ENCODE results near the gene SEC24D.
"Not testable (repeated sequence)": the region's sequence is repeated elsewhere in the genome, so short reads cannot be mapped to it uniquely, and the experiment has no call there.

The SEC24D gene

DNA sequence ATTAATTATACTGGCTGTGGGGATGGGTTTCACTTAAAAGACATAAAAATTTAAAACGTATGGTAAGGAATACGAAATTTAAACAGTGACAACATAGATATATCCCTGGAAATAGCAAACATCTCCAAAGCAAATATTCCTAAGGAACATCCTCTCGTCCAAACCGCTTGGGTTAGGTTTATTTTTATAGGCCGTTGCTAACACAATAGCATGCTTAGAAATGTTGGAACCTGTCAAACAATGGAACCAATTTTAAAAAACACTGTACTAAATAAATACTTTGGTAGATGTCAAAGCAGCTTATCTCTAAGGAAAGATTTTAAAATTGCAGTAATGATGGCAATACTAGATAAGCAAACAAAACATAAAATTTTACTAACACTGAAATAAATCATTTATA, 45.4 kb downstream of the SEC24D start:
- in situ Hi-C loops (cut with MboI; ENCODE audit: low sequenced_read_pairs, unreplicated experiment): no loop called here
- TF ChIP-seq, protein P1, sequence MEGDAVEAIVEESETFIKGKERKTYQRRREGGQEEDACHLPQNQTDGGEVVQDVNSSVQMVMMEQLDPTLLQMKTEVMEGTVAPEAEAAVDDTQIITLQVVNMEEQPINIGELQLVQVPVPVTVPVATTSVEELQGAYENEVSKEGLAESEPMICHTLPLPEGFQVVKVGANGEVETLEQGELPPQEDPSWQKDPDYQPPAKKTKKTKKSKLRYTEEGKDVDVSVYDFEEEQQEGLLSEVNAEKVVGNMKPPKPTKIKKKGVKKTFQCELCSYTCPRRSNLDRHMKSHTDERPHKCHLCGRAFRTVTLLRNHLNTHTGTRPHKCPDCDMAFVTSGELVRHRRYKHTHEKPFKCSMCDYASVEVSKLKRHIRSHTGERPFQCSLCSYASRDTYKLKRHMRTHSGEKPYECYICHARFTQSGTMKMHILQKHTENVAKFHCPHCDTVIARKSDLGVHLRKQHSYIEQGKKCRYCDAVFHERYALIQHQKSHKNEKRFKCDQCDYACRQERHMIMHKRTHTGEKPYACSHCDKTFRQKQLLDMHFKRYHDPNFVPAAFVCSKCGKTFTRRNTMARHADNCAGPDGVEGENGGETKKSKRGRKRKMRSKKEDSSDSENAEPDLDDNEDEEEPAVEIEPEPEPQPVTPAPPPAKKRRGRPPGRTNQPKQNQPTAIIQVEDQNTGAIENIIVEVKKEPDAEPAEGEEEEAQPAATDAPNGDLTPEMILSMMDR (IDR thresholded peaks at IDR 0.05; ENCODE audit: borderline replicate concordance, control extremely low read depth, extremely low read depth, insufficient read depth, missing control alignments): no peak
- DNase-seq (ENCODE audit: low spot score): no peak

DNA sequence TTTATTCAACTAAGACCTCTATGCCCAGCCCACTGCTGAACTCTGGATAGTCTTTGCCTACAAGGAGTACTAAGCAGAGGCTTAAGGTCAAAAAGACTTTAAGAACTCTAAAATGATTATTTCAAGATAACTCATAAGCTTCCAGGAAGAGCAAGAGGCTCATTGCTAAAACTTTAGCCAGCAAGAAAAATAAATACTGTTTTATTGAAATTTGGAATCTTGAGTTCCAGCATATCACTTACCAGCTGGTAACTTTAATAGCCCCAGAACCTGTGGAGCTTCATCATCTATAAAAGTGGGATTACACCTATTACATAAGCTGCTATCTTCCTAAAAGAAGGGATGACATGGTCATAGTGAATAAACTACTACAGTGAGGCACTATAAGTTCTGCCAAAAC, 47.0 kb downstream of the SEC24D start:
- TF ChIP-seq, protein P1 (IDR thresholded peaks at IDR 0.05; ENCODE audit: borderline replicate concordance, control extremely low read depth, extremely low read depth, insufficient read depth, missing control alignments): no peak
- DNase-seq (ENCODE audit: low spot score): no peak
- in situ Hi-C loops (cut with MboI; ENCODE audit: low sequenced_read_pairs, unreplicated experiment): no loop called here

DNA sequence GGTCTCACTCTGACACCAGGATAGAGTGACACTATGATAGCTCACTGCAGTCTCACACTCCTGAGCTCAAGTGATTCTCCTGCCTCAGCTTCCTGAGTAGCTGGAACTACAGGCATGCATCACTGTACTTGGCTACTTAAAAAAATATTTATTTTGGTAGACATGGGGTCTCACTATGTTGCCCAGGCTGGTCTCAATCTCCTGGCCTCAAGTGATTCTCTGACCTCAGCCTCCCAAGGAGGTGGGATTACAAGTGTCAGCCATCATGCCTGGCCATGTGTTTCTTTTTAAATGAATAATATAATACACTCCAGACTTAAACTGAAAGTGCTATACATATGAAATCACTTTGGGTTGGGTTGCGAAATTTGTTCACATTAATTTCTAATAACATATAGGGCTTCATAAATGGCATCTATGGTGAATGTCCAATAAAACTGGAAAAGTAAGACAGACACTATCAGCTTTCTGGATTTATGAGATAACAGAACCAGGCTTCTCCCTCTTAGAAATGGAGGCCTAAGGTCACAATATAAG, 48.0 kb downstream of the SEC24D start:
- TF ChIP-seq, protein P1 (IDR thresholded peaks at IDR 0.05; ENCODE audit: borderline replicate concordance, control extremely low read depth, extremely low read depth, insufficient read depth, missing control alignments): no peak
- in situ Hi-C loops (cut with MboI; ENCODE audit: low sequenced_read_pairs, unreplicated experiment): no loop called here
- no peak for DNase-seq (ENCODE audit: low spot score)

DNA sequence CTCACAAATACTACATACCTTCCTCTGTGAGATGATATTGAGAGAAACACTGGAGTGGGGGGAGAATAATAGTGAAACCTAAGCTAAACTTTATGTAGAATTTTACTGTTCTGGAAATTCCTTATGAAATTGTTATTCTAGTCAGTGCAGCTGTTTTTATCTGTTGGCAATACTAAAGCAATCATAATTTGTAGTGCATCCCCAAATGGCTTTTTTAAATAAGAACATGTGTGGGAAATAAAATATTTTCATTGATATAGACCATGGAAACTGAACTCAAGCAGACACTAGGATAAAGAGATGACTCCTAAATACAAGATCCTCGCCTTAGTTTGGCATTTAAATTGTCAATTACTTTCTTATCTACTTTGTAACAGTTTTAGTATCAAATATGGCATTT, 51.1 kb downstream of the SEC24D start:
- in situ Hi-C loops (cut with MboI; ENCODE audit: low sequenced_read_pairs, unreplicated experiment): no loop called here
- TF ChIP-seq, protein P1 (IDR thresholded peaks at IDR 0.05; ENCODE audit: borderline replicate concordance, control extremely low read depth, extremely low read depth, insufficient read depth, missing control alignments): no peak
- DNase-seq (ENCODE audit: low spot score): no peak

DNA sequence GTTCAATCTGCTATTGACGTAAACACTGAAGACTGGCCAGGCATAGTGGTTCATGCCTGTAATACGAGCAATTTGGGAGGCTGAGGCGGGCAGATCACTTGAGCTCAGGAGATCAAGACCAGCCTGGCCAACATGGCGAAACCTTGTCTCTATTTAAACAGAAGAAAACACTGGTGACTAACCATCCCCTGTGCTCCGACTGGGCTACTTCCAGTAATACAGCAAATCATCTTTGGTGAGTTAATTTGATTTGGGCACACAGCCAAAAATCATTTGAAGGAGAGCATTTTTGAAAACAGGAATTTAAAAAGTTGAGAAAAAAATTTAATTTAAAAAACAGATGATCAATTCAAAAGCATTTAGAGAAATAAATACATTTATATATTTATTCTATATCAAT, 52.0 kb downstream of the SEC24D start:
- in situ Hi-C loops (cut with MboI; ENCODE audit: low sequenced_read_pairs, unreplicated experiment): no loop called here
- DNase-seq (ENCODE audit: low spot score): no peak
- TF ChIP-seq, protein P1 (IDR thresholded peaks at IDR 0.05; ENCODE audit: borderline replicate concordance, control extremely low read depth, extremely low read depth, insufficient read depth, missing control alignments): no peak

DNA sequence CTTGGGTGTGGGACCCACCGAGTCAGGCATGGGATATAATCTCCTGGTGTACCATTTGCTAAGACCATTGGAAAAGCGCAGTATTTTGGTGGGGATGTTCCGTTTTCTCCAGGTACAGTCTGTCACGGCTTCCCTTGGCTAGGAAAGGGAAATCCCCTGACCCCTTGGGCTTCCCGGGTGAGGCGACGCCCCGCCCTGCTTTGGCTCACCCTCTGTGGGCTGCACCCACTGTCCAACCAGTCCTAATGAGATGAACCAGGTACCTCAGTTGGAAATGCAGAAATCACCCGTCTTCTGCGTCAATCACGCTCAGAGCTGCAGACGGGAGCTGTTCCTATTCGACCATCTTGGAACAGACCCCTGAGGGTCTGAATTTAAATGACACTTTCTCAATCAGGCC, 53.0 kb downstream of the SEC24D start:
- DNase-seq (ENCODE audit: low spot score); in situ Hi-C loops (cut with MboI; ENCODE audit: low sequenced_read_pairs, unreplicated experiment): not testable (repeated sequence)

DNA sequence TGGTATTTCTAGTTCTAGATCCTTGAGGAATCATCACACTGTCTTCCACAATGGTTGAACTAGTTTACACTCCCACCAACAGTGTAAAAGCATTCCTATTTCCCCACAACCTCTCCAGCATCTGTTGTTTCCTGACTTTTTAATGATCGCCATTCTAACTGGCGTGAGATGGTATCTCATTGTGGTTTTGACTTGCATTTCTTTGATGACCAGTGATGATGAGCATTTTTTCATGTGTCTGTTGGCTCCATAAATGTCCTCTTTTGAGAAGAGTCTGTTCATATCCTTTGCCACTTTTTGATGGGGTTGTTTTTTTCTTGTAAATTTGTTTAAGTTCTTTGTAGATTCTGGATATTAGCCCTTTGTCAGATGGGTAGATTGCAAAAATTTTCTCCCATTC, 58.3 kb downstream of the SEC24D start:
- in situ Hi-C loops (cut with MboI; ENCODE audit: low sequenced_read_pairs, unreplicated experiment): loop anchor here (10.0 kb wide), 1 partner anchor 107 kb away; the partner anchor contains the start of gene SYNPO2

DNA sequence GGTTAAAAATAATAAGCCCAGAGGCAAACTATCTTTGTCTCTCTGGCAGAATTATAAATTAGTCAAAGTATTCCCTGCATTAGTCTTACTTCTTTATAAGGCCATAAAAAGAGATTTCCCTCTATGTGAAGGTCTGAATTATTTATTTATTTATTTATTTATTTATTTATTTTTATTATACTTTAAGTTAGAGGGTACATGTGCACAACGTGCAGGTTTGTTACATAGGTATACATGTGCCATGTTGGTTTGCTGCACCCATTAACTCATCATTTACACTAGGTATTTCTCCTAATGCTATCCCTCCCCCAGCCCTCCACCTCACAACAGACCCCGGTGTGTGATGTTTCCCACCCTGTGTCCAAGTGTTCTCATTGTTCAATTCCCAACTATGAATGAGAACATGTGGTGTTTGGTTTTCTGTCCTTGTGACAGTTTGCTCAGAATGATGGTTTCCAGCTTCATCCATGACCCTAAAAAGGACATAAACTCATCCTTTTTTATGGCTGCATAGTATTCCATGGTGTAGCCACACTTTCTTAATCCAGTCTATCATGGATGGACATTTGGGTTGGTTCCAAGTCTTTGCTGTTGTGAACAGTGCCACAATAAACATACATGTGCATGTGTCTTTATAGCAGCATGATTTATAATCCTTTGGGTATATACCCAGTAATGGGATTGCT, 58.8 kb downstream of the SEC24D start:
- DNase-seq (ENCODE audit: low spot score): not testable (repeated sequence)
- in situ Hi-C loops (cut with MboI; ENCODE audit: low sequenced_read_pairs, unreplicated experiment): loop anchor here (10.0 kb wide), 1 partner anchor 108 kb away; the partner anchor contains the start of gene SYNPO2

More for the DNA sequence above, 58.3 kb downstream of the SEC24D start:
- not testable (repeated sequence) for DNase-seq (ENCODE audit: low spot score)

All from GM13976 (cell line).